OCI-LY1 (cell line): ENCODE results near the gene SERINC2.

Experiments
- EZH2 ChIP-seq: fragments of 200-600 bp; sonication (generic), shearing (Covaris generic); IDR thresholded peaks from 2 replicates; pipeline ENCODE4 v1.8.0; 2017; ENCODE audit warnings: borderline replicate concordance, mixed run types, mild to moderate bottlenecking, antibody characterized with exemption, low read length, moderate library complexity, mixed read lengths
- TF ChIP-seq, protein P1 (sequence below): fragments of 200-600 bp; sonication (generic), shearing (Covaris generic); IDR thresholded peaks from 2 replicates; pipeline ENCODE4 v1.5.1; 2017; ENCODE audit warnings: mild to moderate bottlenecking, antibody characterized with exemption, low read length, moderate library complexity, mixed read lengths

DNA sequence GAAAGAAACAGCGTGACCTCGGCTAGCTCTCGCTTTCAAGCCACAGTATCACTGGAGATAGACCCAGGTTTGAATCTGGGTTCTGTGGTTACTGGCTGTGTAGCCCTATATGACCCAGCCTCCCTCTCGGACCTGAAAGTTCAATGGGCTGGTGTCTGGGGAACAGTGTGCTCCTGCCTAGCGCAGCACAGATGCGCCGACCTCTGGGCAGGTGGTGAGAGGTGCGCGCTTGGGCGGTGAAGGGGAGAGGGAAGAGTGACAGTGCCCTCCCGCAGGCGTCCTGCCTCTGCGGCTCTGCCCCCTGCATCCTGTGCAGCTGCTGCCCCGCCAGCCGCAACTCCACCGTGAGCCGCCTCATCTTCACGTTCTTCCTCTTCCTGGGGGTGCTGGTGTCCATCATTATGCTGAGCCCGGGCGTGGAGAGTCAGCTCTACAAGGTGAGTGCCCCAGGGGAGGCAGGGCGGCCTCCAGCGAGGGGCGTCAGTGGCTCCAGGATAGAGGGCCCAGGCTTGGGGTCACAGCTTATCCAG, 10.5 kb downstream of the SERINC2 start:
- TF ChIP-seq, protein P1, sequence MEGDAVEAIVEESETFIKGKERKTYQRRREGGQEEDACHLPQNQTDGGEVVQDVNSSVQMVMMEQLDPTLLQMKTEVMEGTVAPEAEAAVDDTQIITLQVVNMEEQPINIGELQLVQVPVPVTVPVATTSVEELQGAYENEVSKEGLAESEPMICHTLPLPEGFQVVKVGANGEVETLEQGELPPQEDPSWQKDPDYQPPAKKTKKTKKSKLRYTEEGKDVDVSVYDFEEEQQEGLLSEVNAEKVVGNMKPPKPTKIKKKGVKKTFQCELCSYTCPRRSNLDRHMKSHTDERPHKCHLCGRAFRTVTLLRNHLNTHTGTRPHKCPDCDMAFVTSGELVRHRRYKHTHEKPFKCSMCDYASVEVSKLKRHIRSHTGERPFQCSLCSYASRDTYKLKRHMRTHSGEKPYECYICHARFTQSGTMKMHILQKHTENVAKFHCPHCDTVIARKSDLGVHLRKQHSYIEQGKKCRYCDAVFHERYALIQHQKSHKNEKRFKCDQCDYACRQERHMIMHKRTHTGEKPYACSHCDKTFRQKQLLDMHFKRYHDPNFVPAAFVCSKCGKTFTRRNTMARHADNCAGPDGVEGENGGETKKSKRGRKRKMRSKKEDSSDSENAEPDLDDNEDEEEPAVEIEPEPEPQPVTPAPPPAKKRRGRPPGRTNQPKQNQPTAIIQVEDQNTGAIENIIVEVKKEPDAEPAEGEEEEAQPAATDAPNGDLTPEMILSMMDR: no peak
- no peak for TF ChIP-seq EZH2
